Peyer's patch (tissue), 4 donors: ENCODE data around the gene VTN. TPM values are rescaled to one million over a fixed set of nuclear protein-coding genes. Genes with fewer than 3 reads are reported as not detected.

Source experiments
- DNase-seq, 3 donors: peaks; one replicate each; pipeline ENCODE4 v3.0.0-alpha.2; 2017 to 2019
- H3K27ac ChIP-seq, 4 donors: fragments of 200-600 bp; sonication (generic); one replicate each; pipeline ENCODE4 v1.5.1; 2016 to 2019
- H3K27me3 ChIP-seq, 2 donors: fragments of 200-600 bp; sonication (generic); one replicate each; pipeline ENCODE4 v1.5.1; 2019
- H3K36me3 ChIP-seq, 3 donors: fragments of 200-600 bp; sonication (generic); one replicate each; pipeline ENCODE4 v1.5.1; 2016 to 2019
- H3K4me1 ChIP-seq, 4 donors: fragments of 200-600 bp; sonication (generic); one replicate each; pipeline ENCODE4 v1.5.1; 2016 to 2019
- H3K4me3 ChIP-seq, 4 donors: fragments of 200-600 bp; sonication (generic); 1 replicate in 3 of 4; 2 replicates in 1 of 4; pipeline ENCODE4 v1.5.1; 2016 to 2019; ENCODE audit warnings: mild to moderate bottlenecking in 1 of 4
- H3K9me3 ChIP-seq, 4 donors: fragments of 200-600 bp; sonication (generic); one replicate each; pipeline ENCODE4 v1.5.1; 2016 to 2019; ENCODE audit warnings: mild to moderate bottlenecking in 1 of 4
- POLR2A ChIP-seq, 2 donors: fragments of 450-650 bp; IDR thresholded peaks; one replicate each; pipeline ENCODE4 v1.5.1; 2017; ENCODE audit warnings: antibody characterized with exemption in 2 of 2, mild to moderate bottlenecking in 2 of 2, moderate library complexity in 2 of 2
- total RNA-seq, 4 donors: library from RNA; depleted of rRNA; stranded (reverse); fragments of >200 nt; gene quantifications; one replicate each; pipeline ENCODE4 v1.1.0, GENCODE V29; 2016
- TF ChIP-seq, protein P1 (sequence below), 6 experiments: fragments of 450-650 bp in 4 of 6; fragments of 200-600 bp in 2 of 6; sonication (generic) in 1 of 6; IDR thresholded peaks; one replicate each; pipeline ENCODE4 v1.5.1; 2017 to 2019; ENCODE audit warnings: antibody characterized with exemption in 6 of 6, mild to moderate bottlenecking in 3 of 6, moderate library complexity in 1 of 6

The VTN gene
- total RNA-seq, 4 donors from 2014 or later = 0.57 TPM; not detected in 3

- DNase-seq = no peak
- H3K36me3 ChIP-seq = peaks cover 0 to 55% (median 10%) of the 10 kb centered on the region in 3 donors
- no peaks in the 10 kb centered on the region for H3K9me3 ChIP-seq
- H3K4me1 ChIP-seq = no peaks in the 10 kb centered on the region
- no peaks in the 10 kb centered on the region for H3K27me3 ChIP-seq
- no peak for TF ChIP-seq POLR2A (IDR thresholded peaks at IDR 0.05)
- TF ChIP-seq, protein P1, sequence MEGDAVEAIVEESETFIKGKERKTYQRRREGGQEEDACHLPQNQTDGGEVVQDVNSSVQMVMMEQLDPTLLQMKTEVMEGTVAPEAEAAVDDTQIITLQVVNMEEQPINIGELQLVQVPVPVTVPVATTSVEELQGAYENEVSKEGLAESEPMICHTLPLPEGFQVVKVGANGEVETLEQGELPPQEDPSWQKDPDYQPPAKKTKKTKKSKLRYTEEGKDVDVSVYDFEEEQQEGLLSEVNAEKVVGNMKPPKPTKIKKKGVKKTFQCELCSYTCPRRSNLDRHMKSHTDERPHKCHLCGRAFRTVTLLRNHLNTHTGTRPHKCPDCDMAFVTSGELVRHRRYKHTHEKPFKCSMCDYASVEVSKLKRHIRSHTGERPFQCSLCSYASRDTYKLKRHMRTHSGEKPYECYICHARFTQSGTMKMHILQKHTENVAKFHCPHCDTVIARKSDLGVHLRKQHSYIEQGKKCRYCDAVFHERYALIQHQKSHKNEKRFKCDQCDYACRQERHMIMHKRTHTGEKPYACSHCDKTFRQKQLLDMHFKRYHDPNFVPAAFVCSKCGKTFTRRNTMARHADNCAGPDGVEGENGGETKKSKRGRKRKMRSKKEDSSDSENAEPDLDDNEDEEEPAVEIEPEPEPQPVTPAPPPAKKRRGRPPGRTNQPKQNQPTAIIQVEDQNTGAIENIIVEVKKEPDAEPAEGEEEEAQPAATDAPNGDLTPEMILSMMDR (IDR thresholded peaks at IDR 0.05) = no peak
- H3K27ac ChIP-seq = no peak overlapping the region
- H3K4me3 ChIP-seq = no peak overlapping the region
These were observed 6.1 kb downstream of the VTN start for GRCh38 chr17:28363776-28364650.

DNA sequence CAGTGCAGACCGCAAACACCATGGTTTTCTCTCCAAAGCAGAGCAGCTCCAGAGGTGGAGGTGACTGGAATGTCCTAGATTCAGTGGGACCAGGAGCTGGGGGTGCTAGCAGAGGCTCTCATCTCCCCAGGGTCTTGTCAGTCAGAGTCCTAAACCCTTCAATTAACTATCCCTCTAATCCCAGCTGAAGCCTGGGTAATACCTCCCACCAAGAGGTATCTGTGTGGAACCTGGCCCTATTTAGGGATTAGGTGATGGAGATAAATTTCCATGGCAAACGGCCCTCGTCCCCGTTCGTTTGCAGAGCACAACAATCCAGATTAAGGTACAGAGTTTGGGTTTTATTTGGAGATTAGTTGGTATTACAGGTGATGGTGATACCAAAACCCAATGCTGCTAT is 6.9 kb downstream of the VTN start:
- H3K27me3 ChIP-seq = no peaks in the 10 kb centered on the region
- peaks cover under 1 to 6% (median 3%) of the 10 kb centered on the region in 4 donors for H3K4me1 ChIP-seq
- H3K36me3 ChIP-seq = peaks cover 0 to 55% (median 10%) of the 10 kb centered on the region in 3 donors
- no peak overlapping the region for H3K27ac ChIP-seq
- no peaks in the 10 kb centered on the region for H3K9me3 ChIP-seq
- no peak for TF ChIP-seq POLR2A (IDR thresholded peaks at IDR 0.05)
- TF ChIP-seq, protein P1 (IDR thresholded peaks at IDR 0.05) = no peak
- no peak overlapping the region for H3K4me3 ChIP-seq
- no peak for DNase-seq

DNA sequence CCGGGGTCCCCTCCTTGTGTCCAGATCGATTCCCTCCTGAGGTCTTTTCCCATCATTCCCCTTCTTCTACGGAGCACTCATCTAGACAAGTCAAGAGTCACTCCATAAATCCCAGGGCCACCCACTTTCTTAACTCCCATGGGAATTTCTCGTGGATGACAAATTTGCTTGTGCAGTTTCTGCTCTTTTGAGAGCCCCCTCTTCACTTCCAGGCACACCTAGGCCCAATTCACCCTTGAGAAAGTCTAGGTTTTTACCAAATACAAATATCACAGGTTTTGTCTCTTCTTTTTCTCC is 12.3 kb downstream of the VTN start:
- Histone ChIP-seq H3K9me3 (no peaks in the 10 kb centered on the region), H3K27ac (peak overlapping the region; percentile 81 to 93 (median 90)), H3K36me3 (peaks cover 0 to 55% (median 10%) of the 10 kb centered on the region in 3 donors), H3K4me3 (peak overlapping the region; percentile 76 to 96 (median 86)), H3K27me3 (no peaks in the 10 kb centered on the region), H3K4me1 (peaks cover 5 to 26% (median 10%) of the 10 kb centered on the region in 4 donors)
- no peak for TF ChIP-seq POLR2A (IDR thresholded peaks at IDR 0.05)
- TF ChIP-seq, protein P1 (IDR thresholded peaks at IDR 0.05) = no peak
- DNase-seq = no peak

- Histone ChIP-seq H3K27me3 (no peaks in the 10 kb centered on the region), H3K27ac (peak within 1 kb of the TSS; percentile 81 to 93 (median 90)), H3K9me3 (no peaks in the 10 kb centered on the region), H3K4me1 (peaks cover 5 to 26% (median 10%) of the 10 kb centered on the region in 4 donors), H3K36me3 (peaks cover 0 to 55% (median 10%) of the 10 kb centered on the region in 3 donors), H3K4me3 (peak within 1 kb of the TSS; percentile 76 to 96 (median 86))
- peak; percentile 89 to 97 (median 97) for DNase-seq
- TF ChIP-seq, protein P1 (IDR thresholded peaks at IDR 0.05) = peak in 2 of 6 experiments; percentile 2 to 5
- peak; percentile 91 for TF ChIP-seq POLR2A (IDR thresholded peaks at IDR 0.05)
These were observed 12.8 kb downstream of the VTN start, which contains the start of gene POLDIP2 for GRCh38 chr17:28357061-28357900. Gene POLDIP2, minus strand, starts transcription at chr17:28357527. Its CDS starts 79 bp downstream, at chr17:28357448.

DNA sequence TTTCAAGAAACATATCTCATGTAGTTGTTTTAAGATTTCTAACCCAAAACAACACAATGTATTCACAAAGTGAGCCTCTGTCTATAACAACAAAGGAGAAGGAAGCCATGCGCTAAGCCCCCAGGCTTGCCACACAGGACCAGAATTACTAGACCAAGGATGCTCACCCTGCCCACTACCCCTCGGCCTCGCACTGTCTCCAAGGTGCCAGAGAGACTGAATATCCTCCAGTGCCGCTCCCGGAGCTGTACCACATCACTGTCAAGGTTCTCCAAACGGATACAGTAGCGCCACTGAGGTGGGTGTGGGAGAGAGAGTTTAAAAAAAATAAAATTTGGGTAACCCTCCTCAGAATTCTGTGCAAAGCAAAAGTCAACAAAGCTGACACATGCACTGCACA is 19.8 kb downstream of the VTN start:
- peak in 1 of 3 donors; percentile 7 for DNase-seq
- H3K27ac ChIP-seq = no peak overlapping the region
- no peaks in the 10 kb centered on the region for H3K9me3 ChIP-seq
- TF ChIP-seq, protein P1 (IDR thresholded peaks at IDR 0.05) = no peak
- TF ChIP-seq POLR2A (IDR thresholded peaks at IDR 0.05) = no peak
- no peak overlapping the region for H3K4me3 ChIP-seq
- peaks cover 0 to 90% (median 0%) of the 10 kb centered on the region in 3 donors for H3K36me3 ChIP-seq
- H3K4me1 ChIP-seq = no peaks in the 10 kb centered on the region
- no peaks in the 10 kb centered on the region for H3K27me3 ChIP-seq
